HG03095 (cell line): ENCODE results near the gene MAD1L1.
A peak's percentile ranks its signal among the peaks of the same experiment; 100 is the strongest.

ENCODE experiments used
- ATAC-seq: cut with Tn5 transposase; IDR thresholded peaks from one replicate; pipeline ENCODE4 v1.9.1; 2021; ENCODE audit warnings: moderate library complexity; ENCODE audit not compliant: unreplicated experiment

The MAD1L1 gene

DNA sequence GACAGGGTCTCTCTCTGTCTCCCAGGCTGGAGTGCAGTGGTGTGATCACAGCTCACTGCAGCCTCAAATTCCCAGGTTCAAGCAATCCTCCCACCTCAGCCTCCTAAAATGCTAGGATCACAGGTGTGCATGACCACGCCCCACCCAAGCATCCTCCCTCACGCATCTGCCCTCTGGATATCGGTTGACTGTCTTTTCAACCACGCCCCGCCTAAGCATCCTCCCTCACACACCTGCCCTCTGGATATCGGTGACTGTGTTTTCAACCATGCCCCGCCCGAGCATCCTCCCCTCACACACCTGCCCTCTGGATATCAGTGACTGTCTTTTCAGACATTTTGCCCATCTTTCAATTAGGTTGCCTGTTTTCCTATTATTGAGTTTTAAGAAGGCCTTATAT, 140.5 kb downstream of the MAD1L1 start:
- ATAC-seq, result no peak

DNA sequence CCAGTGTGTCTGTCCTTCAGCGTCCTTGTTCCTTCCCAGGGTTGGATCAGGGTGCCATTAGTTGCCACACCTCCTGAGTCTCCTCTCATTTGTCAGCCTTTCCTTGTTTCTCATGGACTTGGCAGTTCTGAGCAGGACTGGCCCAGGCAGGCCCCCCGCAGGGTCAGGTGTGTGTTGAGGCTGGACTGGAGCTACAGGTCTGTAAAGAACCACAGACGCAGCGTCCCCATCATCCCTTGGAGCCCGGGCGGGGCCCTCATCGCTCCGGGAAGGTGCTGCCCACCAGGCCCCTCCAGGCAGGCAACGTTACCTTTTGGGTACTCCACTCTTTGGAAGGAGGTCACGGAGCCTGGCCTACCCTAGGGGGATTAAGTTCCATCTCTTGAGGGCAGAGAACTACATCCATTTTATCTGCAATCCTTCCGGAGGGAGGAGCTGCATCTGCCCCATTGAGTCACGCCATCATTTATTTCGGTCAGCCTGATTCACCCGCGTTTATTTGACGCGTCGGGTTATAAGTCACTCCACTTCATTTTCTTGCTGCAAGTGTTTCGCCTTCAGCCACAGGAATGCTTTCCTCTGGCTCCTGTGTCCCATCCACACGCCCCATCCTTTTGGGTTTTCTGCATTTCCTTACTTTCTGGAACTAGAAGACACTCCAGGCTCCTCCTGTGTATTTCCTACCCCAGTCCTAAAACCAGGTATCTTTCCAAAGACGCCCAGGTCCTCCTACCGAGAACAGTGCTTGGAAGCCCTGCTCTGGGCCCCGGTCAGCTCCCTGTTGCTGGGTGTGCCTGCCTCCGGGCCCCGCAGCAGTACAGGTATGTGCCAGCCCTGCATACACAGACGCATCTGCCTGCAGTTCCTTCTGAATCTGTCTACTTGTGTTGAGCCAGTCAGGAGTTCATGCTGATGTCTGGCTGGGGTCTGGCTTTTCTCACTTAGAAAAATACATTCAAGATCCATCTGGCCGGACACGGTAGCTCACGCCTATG, 141.9 kb downstream of the MAD1L1 start:
- ATAC-seq, result no peak

DNA sequence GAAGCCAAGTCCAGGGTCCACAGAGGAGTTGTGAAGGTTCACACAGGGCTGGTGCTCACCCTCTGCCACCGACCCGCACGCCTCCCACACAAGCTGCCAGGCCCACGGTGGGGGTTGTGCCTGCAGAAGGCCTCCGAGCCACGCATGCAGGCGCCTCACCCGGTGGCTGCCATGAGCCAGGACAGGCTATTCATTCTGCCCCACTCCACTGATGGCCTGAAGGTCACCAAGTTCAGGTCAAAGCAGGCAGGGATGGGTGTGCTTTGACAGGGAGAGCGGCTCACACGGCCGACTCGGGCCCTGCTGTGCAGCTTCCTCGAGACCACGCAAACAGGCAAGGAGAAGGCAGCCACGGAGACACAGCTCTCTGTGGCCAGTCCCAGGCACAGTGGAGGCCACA, 143.9 kb downstream of the MAD1L1 start:
- ATAC-seq, result no peak

DNA sequence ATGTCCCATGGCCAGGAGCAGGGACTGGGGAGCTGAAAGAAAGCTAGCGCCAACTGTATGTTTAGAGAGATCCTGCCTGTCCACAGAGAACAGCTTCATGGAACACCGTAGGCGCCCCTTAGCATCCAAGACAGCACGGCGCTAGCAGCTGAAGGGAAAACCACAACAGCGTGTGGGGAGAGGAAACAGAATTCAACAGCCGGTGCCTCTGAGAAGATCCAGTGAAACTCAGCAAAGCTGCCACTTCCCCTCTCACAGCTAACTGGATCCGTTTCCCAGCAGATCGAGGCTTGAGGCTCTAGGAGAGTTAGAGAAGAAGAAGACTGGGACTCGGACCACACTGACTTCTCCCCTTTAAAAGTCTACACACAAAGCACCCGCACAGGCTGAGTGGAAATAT, 145.0 kb downstream of the MAD1L1 start:
- ATAC-seq, result no peak

DNA sequence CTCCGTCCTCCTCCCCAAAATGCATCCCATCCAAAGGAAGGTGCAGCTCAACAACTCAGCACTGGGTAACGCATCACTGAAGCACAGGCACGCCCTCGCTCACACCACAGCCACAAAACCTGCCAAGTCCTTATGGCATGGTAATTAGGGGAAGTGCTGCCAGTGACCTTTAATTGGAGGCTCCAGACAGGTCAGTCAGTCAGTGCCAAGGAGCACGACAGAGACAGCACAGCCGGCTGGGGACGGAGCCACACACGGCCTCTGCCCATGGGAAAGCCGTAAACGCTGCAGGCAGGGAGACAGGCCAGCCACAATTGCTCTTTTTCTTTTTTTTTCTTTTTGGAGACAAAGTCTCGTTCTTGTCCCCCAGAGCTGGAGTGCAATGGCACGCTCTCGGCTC, 146.5 kb downstream of the MAD1L1 start:
- no peak for ATAC-seq

DNA sequence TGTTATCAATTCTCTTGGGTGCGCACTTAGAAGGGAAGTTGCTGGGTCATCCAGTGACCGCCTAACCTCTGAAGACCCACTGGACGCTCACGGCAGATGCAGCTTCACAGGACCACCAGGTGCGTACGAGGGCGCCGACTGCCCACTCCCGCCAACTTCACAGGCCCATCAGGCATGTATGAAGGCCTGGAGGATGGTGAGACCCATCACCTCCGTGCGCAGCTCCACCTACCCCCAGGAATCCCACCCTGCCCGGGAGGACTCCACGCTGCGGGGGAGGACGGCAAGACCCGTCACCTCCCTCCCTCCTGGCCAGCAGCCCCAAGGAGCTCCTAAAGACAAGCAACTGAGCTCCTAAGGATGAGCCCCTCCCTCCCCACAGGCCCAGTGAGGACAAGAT, 146.9 kb downstream of the MAD1L1 start:
- ATAC-seq, result no peak

DNA sequence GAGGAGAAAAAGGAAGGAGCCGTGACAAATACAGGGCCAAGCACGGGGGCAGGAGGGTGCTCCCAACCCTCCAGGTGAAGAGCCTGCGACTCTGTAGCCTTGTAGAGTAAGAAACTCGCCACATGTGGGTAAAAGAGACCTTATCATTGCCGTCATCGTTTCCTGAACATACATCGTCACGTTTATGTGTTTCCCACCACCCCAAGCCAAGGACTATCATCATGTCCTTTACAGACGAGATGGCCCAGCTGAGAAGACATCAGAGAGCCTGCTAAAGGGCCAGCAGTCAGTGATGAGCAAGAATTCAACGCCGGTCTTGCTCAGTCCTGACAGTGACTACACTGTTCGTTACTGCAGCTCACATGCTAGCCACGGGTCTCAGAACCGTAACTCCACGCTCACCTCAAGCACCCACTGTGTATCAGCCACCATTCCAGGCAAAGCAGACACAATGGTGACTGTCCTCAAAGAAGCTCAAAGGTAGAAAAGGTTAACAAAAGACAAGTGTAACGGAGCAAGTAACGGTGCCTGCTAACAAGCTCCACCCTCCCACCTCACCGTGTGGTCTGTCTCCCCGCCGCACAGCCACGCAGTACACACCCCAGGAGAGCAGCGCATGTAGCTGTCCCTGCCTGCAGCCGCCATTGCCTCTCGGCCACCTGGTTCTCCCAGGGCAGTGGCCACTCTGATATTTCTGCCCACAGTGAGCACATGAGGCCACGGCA, 147.8 kb downstream of the MAD1L1 start:
- no peak for ATAC-seq

DNA sequence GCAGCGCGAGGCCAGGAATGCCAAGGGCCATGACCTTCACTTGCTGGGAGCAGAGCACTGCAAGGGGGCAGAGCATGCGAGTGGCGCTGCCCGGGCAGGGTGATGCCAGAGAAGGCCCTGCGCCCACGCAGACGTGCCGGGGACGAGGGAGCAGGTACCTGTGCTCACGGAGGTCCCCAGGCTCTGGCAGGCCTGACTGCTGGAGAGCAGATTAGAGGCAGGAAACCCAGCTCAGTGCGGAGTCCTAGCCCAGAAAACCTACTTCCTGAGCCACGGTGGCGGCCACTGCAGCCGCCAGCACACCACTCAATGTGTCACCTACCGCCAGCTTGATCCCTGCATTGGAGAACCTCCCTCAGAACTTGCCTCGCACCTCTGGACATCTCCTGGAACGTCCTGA, 148.4 kb downstream of the MAD1L1 start:
- ATAC-seq, result no peak

DNA sequence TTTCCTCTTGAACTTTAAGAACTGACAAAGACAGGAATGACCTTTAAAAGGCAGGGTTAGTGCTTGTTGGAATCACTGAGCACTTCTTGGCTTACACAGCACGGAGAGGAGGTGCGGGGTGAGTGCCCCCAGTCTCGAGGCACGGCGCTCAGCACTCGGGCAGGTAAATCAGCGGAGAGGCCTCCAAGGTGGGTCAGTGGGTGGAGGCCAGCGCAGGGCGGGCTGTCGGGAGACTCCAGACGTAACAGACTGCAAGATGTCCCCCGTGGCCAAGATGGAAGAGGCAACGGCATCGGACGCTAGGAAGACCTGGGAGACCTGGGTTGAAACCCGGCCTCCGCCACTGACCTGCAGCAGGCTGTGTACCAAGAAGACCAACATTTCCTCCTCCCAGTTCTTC, 149.4 kb downstream of the MAD1L1 start:
- no peak for ATAC-seq

DNA sequence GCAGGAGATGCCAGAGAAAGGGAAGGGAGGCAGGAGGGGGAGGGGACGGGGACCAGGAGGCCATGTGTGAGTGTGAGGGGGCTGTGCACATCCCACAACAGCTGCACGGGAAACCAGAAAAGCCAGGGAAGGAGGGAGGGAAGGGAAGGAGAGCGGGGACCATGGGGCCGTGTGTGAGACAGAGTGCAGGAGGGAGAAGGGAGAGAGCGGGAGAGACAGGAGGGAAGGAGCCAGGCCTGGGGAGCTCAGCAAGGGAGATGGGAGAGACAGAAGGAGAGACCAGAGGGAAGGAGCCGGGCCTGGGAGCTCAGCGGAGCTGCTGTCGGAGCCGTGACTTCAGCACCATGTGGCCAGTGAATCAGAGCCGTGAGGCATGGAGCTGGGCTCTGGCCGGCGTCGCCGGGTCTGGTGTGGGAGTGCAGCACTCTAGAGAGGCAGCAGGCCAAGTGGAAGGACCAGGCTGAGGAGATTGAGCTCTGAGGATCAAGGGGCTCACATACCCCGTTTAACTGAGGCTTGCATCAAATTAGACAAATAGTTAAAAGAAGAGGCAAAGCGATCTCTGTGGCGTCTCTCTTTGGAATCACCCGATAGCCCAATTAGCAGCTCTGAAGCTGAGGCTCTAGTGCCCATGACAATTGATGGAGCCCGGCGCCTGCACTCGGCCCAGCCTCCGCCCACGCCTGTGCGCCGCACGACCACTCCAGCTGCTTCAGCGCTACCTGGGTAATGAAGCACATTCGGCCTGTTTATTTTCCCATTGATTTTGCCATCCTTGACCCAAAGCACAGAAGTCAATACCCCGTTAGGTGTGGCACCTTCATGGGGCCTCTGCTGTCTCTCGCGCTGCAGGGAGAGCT, 150.4 kb downstream of the MAD1L1 start:
- ATAC-seq, result no peak

DNA sequence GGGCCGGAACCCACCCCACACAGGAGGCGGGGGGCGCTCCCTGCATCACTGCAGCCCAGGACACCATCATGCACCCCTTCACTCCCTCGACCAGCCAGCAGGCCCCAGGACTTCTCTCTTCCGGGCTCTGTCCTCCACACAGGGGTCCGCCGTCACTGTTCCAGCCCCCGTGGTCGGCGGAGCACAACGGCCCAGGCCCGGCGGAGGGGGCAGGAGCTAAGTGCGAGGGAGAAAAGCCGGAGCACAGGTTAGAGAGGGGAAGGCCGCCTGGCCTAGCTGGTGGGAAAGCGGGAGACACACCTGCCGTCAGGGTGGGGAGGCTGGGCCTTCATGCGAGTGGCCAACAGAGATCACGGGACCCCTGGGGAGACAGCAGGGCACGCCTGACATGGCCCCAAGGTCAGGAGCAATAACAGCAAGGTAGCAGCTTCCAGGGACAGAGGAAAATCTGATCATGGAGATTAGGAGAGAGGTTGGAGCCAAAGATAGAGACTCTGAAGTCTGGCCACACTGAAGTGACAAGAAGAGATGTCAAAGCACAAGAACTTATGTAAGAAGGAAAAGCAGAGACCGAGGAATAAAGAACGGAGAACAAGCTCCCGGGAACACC, 151.1 kb downstream of the MAD1L1 start:
- ATAC-seq, result no peak

DNA sequence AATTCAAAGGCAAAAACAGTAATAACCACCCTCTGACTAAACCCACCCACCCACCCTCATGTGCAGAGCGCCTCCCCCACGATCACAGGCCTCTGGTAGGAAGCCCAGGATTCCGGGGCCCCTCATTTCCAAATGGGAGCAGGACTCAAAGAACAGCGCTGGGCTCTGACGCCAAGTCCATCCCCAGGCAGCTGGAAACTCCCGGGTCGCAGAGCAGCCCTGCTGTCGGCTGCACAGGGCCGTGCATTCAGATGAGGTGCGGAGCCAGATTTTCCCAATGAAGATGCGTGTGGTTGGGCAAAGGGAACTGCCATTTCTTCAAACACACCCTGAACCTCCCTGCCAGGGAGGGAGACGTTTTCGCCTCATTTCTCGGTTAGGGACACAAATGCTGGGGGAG, 152.3 kb downstream of the MAD1L1 start:
- ATAC-seq, result no peak

DNA sequence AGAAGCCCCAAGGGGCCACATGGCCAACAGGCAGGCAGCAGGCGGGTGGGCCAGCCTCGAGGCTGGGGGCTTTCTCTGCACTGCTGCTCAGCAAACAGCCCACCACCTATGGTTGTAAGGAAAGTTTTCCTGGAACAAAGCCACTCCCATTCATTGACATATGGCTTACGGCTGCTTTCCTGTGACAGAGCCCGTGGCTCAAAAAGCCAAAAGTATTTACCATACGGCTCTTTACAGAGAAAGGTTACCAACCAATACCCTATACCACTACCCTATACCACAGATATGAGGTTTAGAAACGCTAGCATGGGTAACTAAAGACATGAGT, 152.7 kb downstream of the MAD1L1 start:
- no peak for ATAC-seq

DNA sequence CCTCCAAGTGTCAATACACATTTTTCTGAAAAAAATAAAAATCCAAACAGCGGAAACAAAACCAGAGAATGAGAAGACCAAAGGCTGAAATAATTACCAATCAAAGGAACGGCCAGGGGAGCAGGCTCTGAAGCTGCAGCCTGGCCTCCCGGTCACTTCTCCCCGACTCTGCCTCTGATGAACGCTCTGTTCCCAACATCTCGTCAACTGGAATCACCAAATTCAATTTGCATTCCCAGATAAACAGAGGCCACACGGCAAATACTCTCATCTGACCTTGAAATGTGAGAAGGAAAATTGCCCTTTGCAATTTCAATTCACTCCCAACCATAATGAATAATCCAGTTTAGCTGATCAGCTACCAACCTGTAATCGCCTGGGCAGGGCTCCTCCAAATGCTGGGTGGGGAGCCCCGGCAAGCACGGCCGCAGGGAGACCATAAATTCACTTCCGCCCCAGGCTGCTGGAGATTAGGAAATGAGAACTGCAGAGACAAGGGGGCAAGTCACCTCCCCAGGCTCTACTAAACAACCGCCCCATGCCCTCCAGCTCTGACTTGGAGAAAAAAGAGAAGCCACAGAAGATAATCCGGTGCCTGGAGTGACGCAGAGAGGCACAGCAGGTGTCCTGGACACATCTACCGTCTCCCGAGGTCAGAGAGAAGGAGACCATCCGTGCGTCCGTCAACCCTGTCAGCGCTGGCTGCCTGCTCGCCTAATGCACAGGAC, 153.2 kb downstream of the MAD1L1 start:
- no peak for ATAC-seq

DNA sequence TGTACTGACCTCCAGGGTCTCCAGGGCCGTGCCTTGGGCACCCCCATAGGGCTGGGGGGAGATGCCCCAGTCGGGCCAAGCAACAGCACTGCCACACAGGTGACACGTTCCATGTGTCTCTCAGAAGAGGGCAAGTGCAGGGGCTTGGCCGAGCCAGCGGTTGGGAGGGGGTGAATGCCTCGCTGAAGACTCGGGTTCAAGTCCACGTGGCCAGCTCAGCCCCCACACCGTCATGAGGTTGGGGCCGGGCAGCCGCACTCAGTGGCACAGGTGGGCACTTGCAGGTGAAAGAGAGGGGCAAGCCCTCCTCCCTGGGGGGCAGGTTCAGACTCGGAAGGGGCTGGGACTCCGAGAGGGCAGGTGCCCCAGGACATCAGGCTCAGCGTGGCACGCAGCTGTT, 153.8 kb downstream of the MAD1L1 start:
- no peak for ATAC-seq

DNA sequence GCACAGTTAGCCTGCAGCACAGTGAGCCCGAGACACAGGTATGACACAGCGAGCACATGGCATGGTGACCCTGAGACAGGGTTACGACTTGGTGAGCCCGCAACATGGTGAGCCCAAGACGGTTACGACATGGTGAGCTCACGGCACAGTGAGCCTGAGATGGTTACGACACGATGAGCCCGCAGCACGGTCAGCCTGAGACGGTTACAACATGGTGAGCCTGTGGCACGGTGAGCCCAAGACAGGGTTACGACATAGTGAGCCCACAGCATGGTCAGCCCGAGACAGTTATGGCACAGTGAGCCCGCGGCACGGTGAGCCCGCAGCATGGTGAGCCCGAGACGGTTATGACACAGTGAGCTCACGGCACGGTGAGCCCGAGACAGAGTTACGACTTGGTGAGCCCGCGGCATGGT, 156.1 kb downstream of the MAD1L1 start:
- ATAC-seq, result no peak

DNA sequence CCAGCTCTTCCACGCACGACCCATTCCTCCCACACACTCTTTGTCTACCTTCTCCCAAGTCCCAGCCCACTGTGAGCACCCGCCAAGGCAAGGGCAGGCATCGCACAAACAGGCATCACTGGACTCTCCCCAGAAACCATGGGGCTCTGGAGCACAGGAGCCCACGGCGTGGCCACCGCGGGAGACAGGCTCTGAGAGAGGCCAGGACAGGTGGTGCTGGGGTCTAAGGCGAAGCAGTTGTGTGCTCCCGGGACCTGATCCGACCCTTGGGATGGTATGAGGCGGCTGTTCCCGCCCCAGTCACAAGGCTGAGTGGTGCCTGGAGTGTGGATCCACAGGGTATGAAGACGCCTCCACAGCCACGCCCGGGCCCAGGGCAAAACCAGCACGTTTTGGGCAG, 156.9 kb downstream of the MAD1L1 start:
- ATAC-seq, result no peak

DNA sequence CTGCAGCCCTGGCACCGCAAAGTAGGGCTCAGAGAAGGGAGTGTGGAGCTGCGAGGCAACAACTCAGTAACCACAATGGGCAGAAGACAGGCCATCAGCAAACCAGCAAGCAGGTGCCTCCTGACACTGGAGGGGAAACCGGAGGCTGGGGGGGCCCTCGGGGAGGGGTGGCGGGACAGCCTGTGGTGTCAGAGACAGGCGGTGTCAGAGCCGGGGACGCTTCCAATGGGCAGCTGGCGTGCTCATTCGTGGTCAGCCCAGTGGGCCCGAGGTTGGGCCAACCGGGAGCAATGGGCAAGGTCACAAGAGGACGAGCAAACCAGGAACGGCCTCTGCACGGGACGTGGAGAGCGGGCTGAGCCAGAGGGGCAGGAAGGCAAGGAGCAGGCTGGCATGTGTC, 158.1 kb downstream of the MAD1L1 start:
- ATAC-seq, result no peak

DNA sequence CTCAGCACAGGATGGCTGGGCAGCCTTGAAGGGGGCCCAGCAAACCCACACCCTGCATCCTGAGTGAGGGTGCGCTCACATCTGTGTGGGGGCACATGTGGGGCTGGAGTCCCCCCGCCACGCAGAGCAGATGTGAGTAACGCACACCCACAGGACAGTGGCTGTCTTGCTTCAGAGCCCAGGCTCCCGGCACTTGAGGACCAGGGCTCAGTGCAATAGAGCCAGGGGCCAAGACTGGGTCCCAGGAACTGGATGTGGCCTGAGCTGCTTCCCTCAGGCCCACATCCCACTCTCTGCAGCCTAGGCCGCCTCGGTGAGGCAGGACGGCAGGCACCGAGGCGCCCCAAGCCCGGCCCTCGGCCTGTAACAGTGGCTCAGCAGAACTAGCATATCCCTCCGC, 159.9 kb downstream of the MAD1L1 start:
- no peak for ATAC-seq

DNA sequence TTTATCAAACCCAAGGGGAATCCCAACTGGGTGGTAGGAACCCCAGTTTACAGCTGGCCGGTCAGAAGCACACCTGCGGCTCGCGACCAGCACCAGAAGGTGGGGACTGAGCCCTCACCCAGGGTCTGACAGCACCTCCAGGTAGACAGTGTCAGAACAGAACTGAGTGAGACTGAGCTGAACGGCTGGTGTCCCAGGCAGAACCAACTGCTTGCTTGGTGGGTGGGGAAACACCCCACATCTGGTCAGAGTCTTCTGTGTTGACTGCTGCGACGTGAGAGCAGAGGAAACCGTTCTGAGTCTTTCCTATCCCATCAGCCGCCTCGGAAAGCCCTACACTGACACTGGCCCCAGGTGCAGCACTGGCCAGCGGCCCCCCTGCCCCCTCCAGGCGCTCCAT, 160.7 kb downstream of the MAD1L1 start:
- ATAC-seq, result peak; percentile 90
